NB4 (cell line): Measurements from ENCODE around the gene NAALADL2.

Experiments used
- CTCF ChIP-seq: IDR thresholded peaks from one replicate; pipeline ENCODE4 v1.5.1; 2012; ENCODE audit warnings: low read depth, low read length
- MYC ChIP-seq: IDR thresholded peaks from 2 replicates; pipeline ENCODE4 v1.6.1; 2011; ENCODE audit warnings: low read depth, low read length

DNA sequence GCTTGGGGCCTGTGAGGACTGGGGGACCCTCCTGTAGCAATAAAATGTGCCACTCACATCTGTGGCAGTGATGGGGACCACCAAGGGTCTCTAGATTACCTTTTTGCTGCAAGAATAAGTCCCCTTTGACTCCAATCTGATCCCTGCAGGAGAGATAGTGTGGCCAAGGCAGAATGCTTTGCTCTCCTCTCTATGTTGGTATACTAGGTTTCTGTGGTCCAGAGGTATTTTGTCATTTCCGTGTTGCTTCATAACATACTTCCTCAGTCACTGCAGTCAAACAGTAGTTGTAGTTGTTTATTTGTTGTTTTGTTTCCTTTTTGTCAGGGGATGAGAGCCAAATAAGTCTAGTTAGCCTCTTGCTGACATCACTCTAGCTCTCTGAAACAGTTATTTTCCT is 13.1 kb upstream of the NAALADL2 start:
- TF ChIP-seq CTCF = no peak
- TF ChIP-seq MYC = no peak
